GM23338 (cell line): Measurements from ENCODE around the gene UBE2L6. TPM values are rescaled to one million over a fixed set of nuclear protein-coding genes. Genes with fewer than 3 reads are reported as not detected.

Experiments used
- ATAC-seq: fragments of 200-7000 bp; cut with Tn5 transposase; 3 replicates; pipeline ENCODE4 v1.9.1; 2020
- DNase-seq: peaks from one replicate; pipeline ENCODE4 v3.0.0-alpha.2; 2015; ENCODE audit warnings: low spot score
- H2AFZ ChIP-seq: fragments of 200-600 bp; sonication (generic); 2 replicates; pipeline ENCODE4 v1.8.0; 2016; ENCODE audit warnings: antibody characterized with exemption, mild to moderate bottlenecking, moderate library complexity
- H3F3A ChIP-seq: fragments of 200-600 bp; sonication (generic); replicated peaks from 2 replicates; pipeline ENCODE4 v1.8.0; 2017; ENCODE audit warnings: antibody characterized with exemption, mixed run types, low read depth
- H3K27ac ChIP-seq: fragments of 200-600 bp; sonication (generic); 2 replicates; pipeline ENCODE4 v1.6.1; 2016; ENCODE audit warnings: low read depth
- H3K27me3 ChIP-seq: fragments of 200-600 bp; sonication (generic); 2 replicates; pipeline ENCODE4 v1.8.0; 2016; ENCODE audit warnings: mild to moderate bottlenecking, mixed run types, moderate library complexity; ENCODE audit not compliant: insufficient read depth
- H3K36me3 ChIP-seq: fragments of 200-600 bp; sonication (generic); 2 replicates; pipeline ENCODE4 v1.8.0; 2016; ENCODE audit warnings: mild to moderate bottlenecking; ENCODE audit not compliant: insufficient read depth
- H3K4me1 ChIP-seq: fragments of 200-600 bp; sonication (generic); 2 replicates; pipeline ENCODE4 v1.8.0; 2016; ENCODE audit warnings: mild to moderate bottlenecking, moderate library complexity; ENCODE audit not compliant: insufficient read depth
- H3K4me2 ChIP-seq: fragments of 200-600 bp; sonication (generic); 2 replicates; pipeline ENCODE4 v1.7.1; 2017; ENCODE audit warnings: mixed run types
- H3K4me3 ChIP-seq: fragments of 200-600 bp; sonication (generic); 2 replicates; pipeline ENCODE4 v1.6.1; 2016; ENCODE audit warnings: mixed run types
- H3K79me2 ChIP-seq: fragments of 200-600 bp; sonication (generic); replicated peaks from 2 replicates; pipeline ENCODE4 v1.8.0; 2017; ENCODE audit warnings: mild to moderate bottlenecking; ENCODE audit not compliant: insufficient read depth
- H3K9me2 ChIP-seq: fragments of 200-600 bp; sonication (generic); 2 replicates; pipeline ENCODE4 v1.8.0; 2017; ENCODE audit not compliant: insufficient read depth
- H4K20me1 ChIP-seq: fragments of 200-600 bp; sonication (generic); replicated peaks from 2 replicates; pipeline ENCODE4 v1.8.0; 2017; ENCODE audit warnings: mild to moderate bottlenecking; ENCODE audit not compliant: insufficient read depth
- H3K27ac Mint-ChIP-seq: 2 replicates; pipeline ENCODE4 v1.8.0; 2020; ENCODE audit warnings: inconsistent platforms, mild to moderate bottlenecking, moderate library complexity, mixed read lengths
- H3K27me3 Mint-ChIP-seq: 3 replicates; pipeline ENCODE4 v1.8.0; 2022; ENCODE audit warnings: low read depth, mild to moderate bottlenecking, moderate library complexity, mixed read lengths, inconsistent platforms; ENCODE audit not compliant: insufficient read depth, poor library complexity
- H3K36me3 Mint-ChIP-seq: 3 replicates; pipeline ENCODE4 v1.8.0; 2021; ENCODE audit warnings: low read depth, mild to moderate bottlenecking, inconsistent platforms, moderate library complexity, mixed read lengths
- H3K4me1 Mint-ChIP-seq: 3 replicates; pipeline ENCODE4 v1.8.0; 2020; ENCODE audit warnings: mild to moderate bottlenecking, inconsistent platforms, mixed read lengths
- H3K4me3 Mint-ChIP-seq: 3 replicates; pipeline ENCODE4 v1.8.0; 2021; ENCODE audit warnings: moderate library complexity, mild to moderate bottlenecking, inconsistent platforms, mixed read lengths
- H3K9me3 Mint-ChIP-seq: 3 replicates; pipeline ENCODE4 v1.8.0; 2020; ENCODE audit warnings: moderate library complexity, mild to moderate bottlenecking, inconsistent platforms, mixed read lengths
- CREB1 ChIP-seq: fragments of 250-450 bp; sonication (Bioruptor Pico); IDR thresholded peaks from 2 replicates; pipeline ENCODE4 v1.5.0; 2020; ENCODE audit warnings: low read depth, mild to moderate bottlenecking, moderate library complexity
- CTCF ChIP-seq, 2 experiments: fragments of 200-600 bp in 1 of 2; sonication (generic) in 1 of 2; conservative IDR thresholded peaks; 2 replicates each; pipeline versions ENCODE4 v1.5.1 to v1.6.1; 2016 to 2017; ENCODE audit warnings: antibody characterized with exemption in 2 of 2, low read depth in 2 of 2, mild to moderate bottlenecking in 2 of 2, moderate library complexity in 1 of 2
- ETS1 ChIP-seq: IDR thresholded peaks from 2 replicates; pipeline ENCODE4 v1.6.1; 2016; ENCODE audit warnings: antibody characterized with exemption
- EZH2 ChIP-seq: fragments of 200-600 bp; sonication (generic); IDR thresholded peaks from one replicate; pipeline ENCODE4 v1.8.0; 2017; ENCODE audit warnings: antibody characterized with exemption, mild to moderate bottlenecking, low read depth; ENCODE audit not compliant: unreplicated experiment
- EZH2phosphoT487 ChIP-seq: fragments of 200-600 bp; sonication (generic); IDR thresholded peaks from one replicate; pipeline ENCODE4 v1.8.1; 2018; ENCODE audit warnings: antibody characterized with exemption; ENCODE audit not compliant: unreplicated experiment
- JUNB ChIP-seq: IDR thresholded peaks from one replicate; pipeline ENCODE4 v1.6.1; 2016; ENCODE audit warnings: antibody characterized with exemption; ENCODE audit not compliant: unreplicated experiment
- NANOG ChIP-seq: IDR thresholded peaks from 2 replicates; pipeline ENCODE4 v1.6.1; 2016; ENCODE audit warnings: antibody characterized with exemption, borderline replicate concordance
- POLR2AphosphoS5 ChIP-seq: IDR thresholded peaks from 2 replicates; pipeline ENCODE4 v1.6.1; 2016; ENCODE audit warnings: antibody characterized with exemption, low read depth
- REST ChIP-seq: IDR thresholded peaks from one replicate; pipeline ENCODE4 v1.6.1; 2018; ENCODE audit warnings: antibody characterized with exemption; ENCODE audit not compliant: unreplicated experiment
- STAT1 ChIP-seq: IDR thresholded peaks from one replicate; pipeline ENCODE4 v1.6.1; 2016; ENCODE audit warnings: antibody characterized with exemption; ENCODE audit not compliant: unreplicated experiment
- ZNF114 ChIP-seq: fragments of 250-450 bp; sonication (Bioruptor Pico); IDR thresholded peaks from 2 replicates; pipeline ENCODE4 v1.5.0; 2020; ENCODE audit warnings: mild to moderate bottlenecking, moderate library complexity
- ZNF462 ChIP-seq: fragments of 250-450 bp; sonication (Bioruptor Pico); IDR thresholded peaks from 2 replicates; pipeline ENCODE4 v1.5.0; 2020; ENCODE audit warnings: mild to moderate bottlenecking, moderate library complexity
- polyA plus RNA-seq: library from polyadenylated mRNA; unstranded; fragments of >200 nt; fragmentation: Nextera tagmentation; extraction: Ambion mirVana; gene quantifications from 2 replicates; pipeline ENCODE4 v1.2.1, GENCODE V29; 2016
- total RNA-seq: library from RNA; depleted of rRNA; stranded (reverse); fragments of >200 nt; shearing (Covaris generic); gene quantifications from 2 replicates; pipeline ENCODE4 v1.2.3, GENCODE V29; 2014

The UBE2L6 gene
- total and polyA plus RNA-seq, 2 experiments from 2014 or later: 46.0 to 52.0 TPM

GRCh38 chr11:57521116-57521515 lies 46.4 kb downstream of the UBE2L6 start:
- Histone ChIP-seq H2AFZ (no peak overlapping the region), H3K4me2 (no peak overlapping the region), H3K4me3 (no peak overlapping the region), H3K27me3 (peaks cover 14% of the 10 kb centered on the region; the same call in 1 of the 2 replicates), H3K79me2 (0 out of 2 replicates have a peak, but pooled peaks cover 5% of the 10 kb centered on the region), H3F3A (peaks cover 10% of the 10 kb centered on the region; the same call in 1 of the 2 replicates), H3K4me1 (peaks cover 13% of the 10 kb centered on the region), H3K36me3 (no peaks in the 10 kb centered on the region), H3K9me2 (no peaks in the 10 kb centered on the region), H4K20me1 (no peaks in the 10 kb centered on the region), H3K27ac (no peak overlapping the region)
- DNase-seq: no peak
- no peak overlapping the region for H3K27ac Mint-ChIP-seq
- H3K36me3 Mint-ChIP-seq: peaks cover 12% of the 10 kb centered on the region
- ATAC-seq: no peak
- H3K4me3 Mint-ChIP-seq: no peak overlapping the region
- H3K4me1 Mint-ChIP-seq: peaks cover 13% of the 10 kb centered on the region
- no peaks in the 10 kb centered on the region; the same call in 2 of the 3 replicates for H3K9me3 Mint-ChIP-seq
- TF ChIP-seq REST (no peak), NANOG (no peak), EZH2 (no peak), ETS1 (no peak), CTCF (conservative IDR thresholded peaks at IDR 0.05; ENCODE audit: low read depth in 2 of 2) (no peak), POLR2AphosphoS5 (no peak), ZNF114 (CRISPR knock-in tag) (no peak), ZNF462 (CRISPR knock-in tag) (no peak), STAT1 (no peak), EZH2phosphoT487 (no peak), JUNB (no peak), CREB1 (CRISPR knock-in tag) (no peak)
- H3K27me3 Mint-ChIP-seq: peaks cover 6% of the 10 kb centered on the region
